H1 (cell line): ENCODE measurements around the gene DHDH. TPM values are rescaled to one million over a fixed set of nuclear protein-coding genes. Genes with fewer than 3 reads are reported as not detected.

Experiments
- BCL11A ChIP-seq, 2 experiments: IDR thresholded peaks; one replicate each; pipeline ENCODE4 v1.6.1; 2011; ENCODE audit warnings: low read depth in 2 of 2, low read length in 2 of 2, mild to moderate bottlenecking in 2 of 2
- EGR1 ChIP-seq: IDR thresholded peaks from 2 replicates; pipeline ENCODE4 v1.6.1; 2011; ENCODE audit warnings: low read depth, low read length, borderline replicate concordance
- POLR2A ChIP-seq, 2 experiments: IDR thresholded peaks; 1 replicate in 1 of 2; 2 replicates in 1 of 2; pipeline ENCODE4 v1.6.1; 2011; ENCODE audit warnings: low read depth in 2 of 2, low read length in 2 of 2, mild to moderate bottlenecking in 2 of 2; ENCODE audit errors: control extremely low read depth in 1 of 2
- USF2 ChIP-seq: IDR thresholded peaks from 2 replicates; pipeline ENCODE4 v1.6.1; 2011; ENCODE audit warnings: low read length, improper control_type of control experiment
- polyA plus RNA-seq, 7 experiments: library from polyadenylated mRNA; depleted of rRNA in 3 of 7; stranded (reverse) in 5 of 7; unstranded in 2 of 7; fragments of >200 nt in 5 of 7; fragments of 200-250 nt in 2 of 7; gene quantifications; 1 replicate in 5 of 7; 2 replicates in 1 of 7; 4 replicates in 1 of 7; pipeline versions ENCODE4 v1.2.1 to v1.2.3, GENCODE V29; 2011 to 2013; ENCODE audit warnings: missing spikeins in 2 of 7, mixed read lengths in 2 of 7
- total RNA-seq: library from RNA; stranded (reverse); fragmentation: NEBNext Ultra II Directional; extraction: Animal tissue kit (Norgen Biotek cat#: 25700); gene quantifications from 2 replicates; pipeline ENCODE4 v1.2.1, GENCODE V29; 2021

DHDH gene
- total and polyA plus RNA-seq, 2 of the 8 experiments (the other 6 are each of a cell fraction or from before 2014, with no cell fraction given) = 2.2 to 2.8 TPM

- no peak for TF ChIP-seq BCL11A (IDR thresholded peaks at IDR 0.05; ENCODE audit: low read depth in 2 of 2, low read length in 2 of 2)
- no peak for TF ChIP-seq POLR2A (IDR thresholded peaks at IDR 0.05; ENCODE audit: control extremely low read depth in 1 of 2, low read depth in 2 of 2, low read length in 2 of 2)
- no peak for TF ChIP-seq EGR1
- no peak for TF ChIP-seq USF2
Measured at GRCh38 chr19:48945415-48945814, 11.9 kb downstream of the DHDH start (continued).
